ENCODE data around the gene SERPINE3. TPM values are rescaled to one million over a fixed set of nuclear protein-coding genes. Genes with fewer than 3 reads are reported as not detected.

SERPINE3 gene
- total RNA-seq, 2 experiments from 2014 or later = not detected

- CTCF ChIA-PET (ENCODE audit: unreplicated experiment) = no interaction called here
- intact Hi-C loops (cut with micrococcal nuclease; ENCODE audit: unreplicated experiment) = no loop called here
- no TSS peak for BruUV-seq (replicated peaks)
- H3K9me2 ChIP-seq (ENCODE audit: insufficient read depth, low read length) = no peaks in the 10 kb centered on the region
- H3K4me2 ChIP-seq (ENCODE audit: low read length) = no peak overlapping the region
- DNase-seq (ENCODE audit: low spot score) = no peak
- POLR2A ChIA-PET = no interaction called here
- no peak overlapping the region for H2AFZ ChIP-seq (ENCODE audit: low read length)
- H3K36me3 ChIP-seq (ENCODE audit: insufficient read depth, low read length) = no peaks in the 10 kb centered on the region
- no peaks in the 10 kb centered on the region for H3K4me1 ChIP-seq (ENCODE audit: insufficient read depth, low read length, poor library complexity, severe bottlenecking)
- no peak overlapping the region for H3K4me3 ChIP-seq (ENCODE audit: low read depth, low read length, poor library complexity, severe bottlenecking)
- no peaks in the 10 kb centered on the region for H3K9me3 ChIP-seq (ENCODE audit: low read length)
- H3K79me2 ChIP-seq (ENCODE audit: insufficient read depth, low read depth, low read length) = no peaks in the 10 kb centered on the region
- TF ChIP-seq CTCF (conservative IDR thresholded peaks at IDR 0.05; ENCODE audit: low read length) = no peak
- no peak for TF ChIP-seq EZH2phosphoT487 (IDR thresholded peaks at IDR 0.05; ENCODE audit: borderline replicate concordance, low read depth, low read length)
- no peak overlapping the region for H3K27ac ChIP-seq (ENCODE audit: low read depth, low read length, poor library complexity, severe bottlenecking)
- no peaks in the 10 kb centered on the region for H4K20me1 ChIP-seq (ENCODE audit: insufficient read depth, low read length)
Observed at GRCh38 chr13:51339952-51340732, 651 bp downstream of the SERPINE3 start.

- no peaks in the 10 kb centered on the region for H3K36me3 ChIP-seq (ENCODE audit: insufficient read depth, low read length)
- H3K9me2 ChIP-seq (ENCODE audit: insufficient read depth, low read length) = no peaks in the 10 kb centered on the region
- H3K79me2 ChIP-seq (ENCODE audit: insufficient read depth, low read depth, low read length) = no peaks in the 10 kb centered on the region
- no peak overlapping the region for H3K4me3 ChIP-seq (ENCODE audit: low read depth, low read length, poor library complexity, severe bottlenecking)
- H3K4me2 ChIP-seq (ENCODE audit: low read length) = no peak overlapping the region
- no peak for DNase-seq (ENCODE audit: low spot score)
- no peaks in the 10 kb centered on the region for H3K4me1 ChIP-seq (ENCODE audit: insufficient read depth, low read length, poor library complexity, severe bottlenecking)
- POLR2A ChIA-PET = interaction anchor here (0.5 to 1.1 kb wide), 4 partner anchors 9 to 1425 kb away, joined by 3 to 6 read pairs (median 6); no protein-coding TSS in a partner anchor
- no peak for TF ChIP-seq EZH2phosphoT487 (IDR thresholded peaks at IDR 0.05; ENCODE audit: borderline replicate concordance, low read depth, low read length)
- TF ChIP-seq CTCF (conservative IDR thresholded peaks at IDR 0.05; ENCODE audit: low read length) = no peak
- H3K27ac ChIP-seq (ENCODE audit: low read depth, low read length, poor library complexity, severe bottlenecking) = no peak overlapping the region
- intact Hi-C loops (cut with micrococcal nuclease; ENCODE audit: unreplicated experiment) = no loop called here
- no TSS peak for BruUV-seq (replicated peaks)
- H3K9me3 ChIP-seq (ENCODE audit: low read length) = no peaks in the 10 kb centered on the region
- CTCF ChIA-PET (ENCODE audit: unreplicated experiment) = no interaction called here
- H2AFZ ChIP-seq (ENCODE audit: low read length) = no peak overlapping the region
- H4K20me1 ChIP-seq (ENCODE audit: insufficient read depth, low read length) = no peaks in the 10 kb centered on the region
Observed at GRCh38 chr13:51341232-51341631, 1.7 kb downstream of the SERPINE3 start.

GRCh38 chr13:51341791-51342190 is 2.3 kb downstream of the SERPINE3 start:
- TF ChIP-seq CTCF (conservative IDR thresholded peaks at IDR 0.05; ENCODE audit: low read length) (no peak), EZH2phosphoT487 (IDR thresholded peaks at IDR 0.05; ENCODE audit: borderline replicate concordance, low read depth, low read length) (no peak)
- Histone ChIP-seq H3K79me2 (ENCODE audit: insufficient read depth, low read depth, low read length) (no peaks in the 10 kb centered on the region), H4K20me1 (ENCODE audit: insufficient read depth, low read length) (no peaks in the 10 kb centered on the region), H2AFZ (ENCODE audit: low read length) (no peak overlapping the region), H3K27ac (ENCODE audit: low read depth, low read length, poor library complexity, severe bottlenecking) (no peak overlapping the region), H3K4me2 (ENCODE audit: low read length) (no peak overlapping the region), H3K4me3 (ENCODE audit: low read depth, low read length, poor library complexity, severe bottlenecking) (no peak overlapping the region), H3K9me3 (ENCODE audit: low read length) (no peaks in the 10 kb centered on the region), H3K9me2 (ENCODE audit: insufficient read depth, low read length) (no peaks in the 10 kb centered on the region), H3K4me1 (ENCODE audit: insufficient read depth, low read length, poor library complexity, severe bottlenecking) (no peaks in the 10 kb centered on the region), H3K36me3 (ENCODE audit: insufficient read depth, low read length) (no peaks in the 10 kb centered on the region)
- ChIA-PET CTCF (ENCODE audit: unreplicated experiment) (no interaction called here), POLR2A (interaction anchor here (0.5 to 1.1 kb wide), 3 partner anchors 8 to 1690 kb away, joined by 3 to 6 read pairs (median 3); no protein-coding TSS in a partner anchor)
- intact Hi-C loops (cut with micrococcal nuclease; ENCODE audit: unreplicated experiment) = no loop called here
- DNase-seq (ENCODE audit: low spot score) = no peak
- no TSS peak for BruUV-seq (replicated peaks)
